Tibial nerve (tissue), 4 donors: ENCODE measurements around the gene SLC2A9. TPM values are rescaled to one million over a fixed set of nuclear protein-coding genes. Genes with fewer than 3 reads are reported as not detected.
"Not testable (repeated sequence)": the region's sequence is repeated elsewhere in the genome, so short reads cannot be mapped to it uniquely, and the experiment has no call there.

Experiments
- DNase-seq, 2 donors: peaks; one replicate each; pipeline ENCODE4 v3.0.0-alpha.2; 2019; ENCODE audit warnings: low spot score in 2 of 2
- H3K27ac ChIP-seq, 4 donors: fragments of 200-600 bp; sonication (generic) in 3 of 4; one replicate each; pipeline ENCODE4 v1.5.1; 2017 to 2019; ENCODE audit warnings: mild to moderate bottlenecking in 1 of 4
- H3K27me3 ChIP-seq, 2 donors: fragments of 200-600 bp; sonication (generic) in 1 of 2; one replicate each; pipeline versions ENCODE4 v1.5.1 to v1.6.0; 2017 to 2019
- H3K36me3 ChIP-seq, 3 donors: fragments of 200-600 bp; sonication (generic); one replicate each; pipeline ENCODE4 v1.5.1; 2018 to 2019
- H3K4me1 ChIP-seq, 4 donors: fragments of 200-600 bp; sonication (generic) in 3 of 4; one replicate each; pipeline ENCODE4 v1.5.1; 2017 to 2019
- H3K4me3 ChIP-seq, 4 donors: fragments of 200-600 bp; sonication (generic) in 3 of 4; one replicate each; pipeline ENCODE4 v1.5.1; 2017 to 2019; ENCODE audit warnings: mild to moderate bottlenecking in 1 of 4, moderate library complexity in 1 of 4
- H3K9me3 ChIP-seq, 4 donors: fragments of 200-600 bp; sonication (generic) in 3 of 4; one replicate each; pipeline ENCODE4 v1.5.1; 2017 to 2019
- EP300 ChIP-seq, 2 donors: sonication (generic); formaldehyde crosslinking; IDR thresholded peaks; one replicate each; pipeline ENCODE4 v1.6.1; 2017; ENCODE audit warnings: antibody characterized with exemption in 2 of 2, mild to moderate bottlenecking in 1 of 2
- POLR2A ChIP-seq, 2 donors: fragments of 450-650 bp; IDR thresholded peaks; one replicate each; pipeline ENCODE4 v1.6.1; 2017; ENCODE audit warnings: antibody characterized with exemption in 2 of 2, mild to moderate bottlenecking in 2 of 2, moderate library complexity in 2 of 2
- WGBS, 2 donors: methylation state at CpG; one replicate each; pipeline ENCODE4 v1.1.5; 2018; 5-methylcytosine and 5-hydroxymethylcytosine counted together
- total RNA-seq, 4 donors: library from RNA; depleted of rRNA; stranded (reverse); fragments of >200 nt; gene quantifications; one replicate each; pipeline ENCODE4 v1.1.0, GENCODE V29; 2016
- TF ChIP-seq, protein P1 (sequence below), 5 experiments: fragments of 200-600 bp in 3 of 5; fragments of 450-650 bp in 2 of 5; sonication (generic) in 3 of 5; IDR thresholded peaks; one replicate each; pipeline ENCODE4 v1.5.1; 2016 to 2019; ENCODE audit warnings: antibody characterized with exemption in 5 of 5, mild to moderate bottlenecking in 3 of 5, moderate library complexity in 2 of 5

Gene SLC2A9
- total RNA-seq, 4 donors from 2014 or later, result 2.7 to 10.7 (median 6.0) TPM

DNA sequence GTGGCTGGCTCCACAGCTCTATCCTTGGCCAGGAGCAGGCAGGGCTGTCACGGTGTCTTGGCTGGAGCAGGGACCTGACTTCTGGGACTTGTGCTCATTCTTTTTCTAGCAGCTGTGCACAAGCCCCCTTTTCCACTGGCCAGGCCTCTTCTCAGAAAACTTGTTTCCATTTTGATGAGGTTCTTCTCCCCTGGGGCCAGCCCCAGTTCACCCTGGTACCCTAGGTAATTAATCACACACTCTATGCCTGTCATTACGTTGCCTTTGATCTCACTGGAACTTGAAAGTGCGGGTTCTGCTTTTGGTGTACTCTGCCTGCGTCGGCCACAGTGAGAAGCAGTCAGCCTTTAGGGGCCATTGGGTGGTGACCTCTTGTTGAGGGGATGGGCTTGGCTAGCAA, 213.2 kb downstream of the SLC2A9 start:
- no peak for TF ChIP-seq EP300 (IDR thresholded peaks at IDR 0.05)
- no peak for TF ChIP-seq POLR2A (IDR thresholded peaks at IDR 0.05)
- TF ChIP-seq, protein P1, sequence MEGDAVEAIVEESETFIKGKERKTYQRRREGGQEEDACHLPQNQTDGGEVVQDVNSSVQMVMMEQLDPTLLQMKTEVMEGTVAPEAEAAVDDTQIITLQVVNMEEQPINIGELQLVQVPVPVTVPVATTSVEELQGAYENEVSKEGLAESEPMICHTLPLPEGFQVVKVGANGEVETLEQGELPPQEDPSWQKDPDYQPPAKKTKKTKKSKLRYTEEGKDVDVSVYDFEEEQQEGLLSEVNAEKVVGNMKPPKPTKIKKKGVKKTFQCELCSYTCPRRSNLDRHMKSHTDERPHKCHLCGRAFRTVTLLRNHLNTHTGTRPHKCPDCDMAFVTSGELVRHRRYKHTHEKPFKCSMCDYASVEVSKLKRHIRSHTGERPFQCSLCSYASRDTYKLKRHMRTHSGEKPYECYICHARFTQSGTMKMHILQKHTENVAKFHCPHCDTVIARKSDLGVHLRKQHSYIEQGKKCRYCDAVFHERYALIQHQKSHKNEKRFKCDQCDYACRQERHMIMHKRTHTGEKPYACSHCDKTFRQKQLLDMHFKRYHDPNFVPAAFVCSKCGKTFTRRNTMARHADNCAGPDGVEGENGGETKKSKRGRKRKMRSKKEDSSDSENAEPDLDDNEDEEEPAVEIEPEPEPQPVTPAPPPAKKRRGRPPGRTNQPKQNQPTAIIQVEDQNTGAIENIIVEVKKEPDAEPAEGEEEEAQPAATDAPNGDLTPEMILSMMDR (IDR thresholded peaks at IDR 0.05), result no peak
- H3K4me3 ChIP-seq, result no peak overlapping the region
- no peak for DNase-seq
- H3K9me3 ChIP-seq, result no peaks in the 10 kb centered on the region
- H3K27me3 ChIP-seq, result no peaks in the 10 kb centered on the region
- H3K4me1 ChIP-seq, result no peaks in the 10 kb centered on the region
- no peaks in the 10 kb centered on the region for H3K36me3 ChIP-seq
- WGBS, 2 donors, result 71 to 78% methylated on average over 5 of the region's 5 CpGs
- no peak overlapping the region for H3K27ac ChIP-seq

DNA sequence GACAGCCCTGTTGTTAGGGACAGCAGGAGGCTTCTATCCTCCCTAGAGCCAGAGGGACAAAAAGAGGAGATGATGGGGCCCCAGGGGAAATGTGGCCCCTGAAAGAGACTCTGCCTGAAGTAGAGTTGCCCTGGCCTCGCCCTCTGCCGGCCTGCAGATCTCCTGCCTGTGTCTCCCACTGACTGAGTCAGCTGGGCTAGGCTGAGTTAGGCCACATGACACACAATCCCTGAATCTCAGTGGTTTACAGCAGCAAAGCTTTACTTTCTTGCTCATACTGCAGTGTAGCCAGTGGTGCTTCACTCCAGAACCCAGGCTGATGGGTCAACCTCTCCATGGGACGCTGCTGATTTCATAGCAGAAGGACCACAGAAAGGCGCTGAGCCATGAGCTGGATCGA, 216.4 kb downstream of the SLC2A9 start:
- Histone ChIP-seq H3K4me1 (no peaks in the 10 kb centered on the region), H3K4me3 (no peak overlapping the region), H3K27ac (no peak overlapping the region), H3K36me3 (no peaks in the 10 kb centered on the region), H3K27me3 (no peaks in the 10 kb centered on the region), H3K9me3 (no peaks in the 10 kb centered on the region)
- TF ChIP-seq POLR2A (IDR thresholded peaks at IDR 0.05), result no peak
- TF ChIP-seq, protein P1 (IDR thresholded peaks at IDR 0.05), result no peak
- DNase-seq, result no peak
- WGBS, 2 donors, result 88 to 90% methylated on average over 5 of the region's 5 CpGs

DNA sequence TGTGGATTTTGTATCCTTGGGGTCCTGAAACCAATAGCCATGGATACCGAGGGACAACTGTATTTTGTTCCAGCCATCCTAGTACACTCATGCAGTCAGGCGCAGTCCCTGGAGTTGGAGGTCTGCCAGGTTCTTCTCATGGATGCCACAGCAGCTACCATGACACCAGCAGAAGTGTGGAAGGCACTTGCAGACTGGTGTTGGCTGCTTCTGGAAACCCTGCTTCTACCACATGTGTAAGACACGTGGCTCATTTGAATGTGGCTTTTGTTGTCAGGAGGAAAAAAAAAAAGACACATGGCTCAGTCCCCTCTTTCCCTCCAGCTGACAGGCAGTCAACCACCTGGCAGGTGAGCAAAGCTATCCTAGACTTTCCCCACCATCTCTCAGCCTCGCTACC, 220.4 kb downstream of the SLC2A9 start:
- H3K4me3 ChIP-seq, result no peak overlapping the region
- 75 to 76% methylated on average over 4 of the region's 4 CpGs for WGBS, 2 donors
- TF ChIP-seq POLR2A (IDR thresholded peaks at IDR 0.05), result no peak
- TF ChIP-seq, protein P1 (IDR thresholded peaks at IDR 0.05), result no peak
- no peak for TF ChIP-seq EP300 (IDR thresholded peaks at IDR 0.05)
- H3K4me1 ChIP-seq, result no peaks in the 10 kb centered on the region
- no peaks in the 10 kb centered on the region for H3K27me3 ChIP-seq
- H3K36me3 ChIP-seq, result no peaks in the 10 kb centered on the region
- no peaks in the 10 kb centered on the region for H3K9me3 ChIP-seq
- no peak overlapping the region for H3K27ac ChIP-seq
- DNase-seq, result no peak

DNA sequence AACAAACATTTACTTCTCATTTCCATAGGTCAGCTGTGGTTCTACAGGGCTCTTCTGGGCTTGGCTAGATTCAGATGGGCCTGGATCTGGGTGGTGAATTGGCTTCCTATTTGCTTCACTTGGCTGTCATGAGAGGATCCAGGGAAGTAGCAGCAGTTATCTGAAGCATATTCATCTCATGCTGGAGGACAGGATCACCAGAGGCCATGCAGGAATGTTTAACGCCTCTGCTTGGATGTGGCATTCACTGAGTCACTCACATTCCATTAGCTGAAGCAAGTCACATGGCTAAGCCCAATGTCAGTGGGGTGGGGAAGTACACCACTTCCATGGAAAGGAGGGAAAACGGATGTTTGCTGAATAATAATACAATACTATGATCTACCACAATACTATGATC, 224.7 kb downstream of the SLC2A9 start:
- not testable (repeated sequence) for DNase-seq, H3K4me1 ChIP-seq, H3K27ac ChIP-seq, H3K36me3 ChIP-seq, H3K27me3 ChIP-seq, H3K9me3 ChIP-seq, H3K4me3 ChIP-seq
- WGBS, 2 donors, result 40 to 48% methylated on average over 2 of the region's 2 CpGs

DNA sequence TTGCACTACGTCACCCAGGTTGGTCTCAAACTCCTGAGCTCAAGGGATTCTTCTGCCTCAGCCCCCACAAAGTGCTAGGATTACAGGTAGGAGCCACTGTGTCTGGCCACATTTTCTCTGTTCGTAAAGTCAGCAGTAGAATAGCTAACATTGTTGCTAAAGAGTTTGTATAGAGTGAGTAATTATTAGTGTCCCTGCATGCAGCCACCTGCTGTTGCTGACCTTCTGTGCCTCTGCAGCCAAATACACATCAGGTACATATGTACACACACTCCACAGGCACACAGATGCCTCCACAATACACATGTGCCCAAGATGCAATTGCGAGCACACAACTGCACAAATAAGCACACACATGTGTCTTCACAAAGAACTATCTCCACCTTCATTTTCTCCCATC, 228.9 kb downstream of the SLC2A9 start:
- Histone ChIP-seq H3K27ac (no peak overlapping the region), H3K4me3 (no peak overlapping the region), H3K27me3 (no peaks in the 10 kb centered on the region), H3K9me3 (no peaks in the 10 kb centered on the region), H3K4me1 (peaks cover 0 to 4% (median 0%) of the 10 kb centered on the region in 4 donors), H3K36me3 (no peaks in the 10 kb centered on the region)
- DNase-seq, result no peak
- 78 to 83% methylated on average over 3 of the region's 3 CpGs for WGBS, 2 donors
- TF ChIP-seq, protein P1 (IDR thresholded peaks at IDR 0.05), result no peak
- TF ChIP-seq POLR2A (IDR thresholded peaks at IDR 0.05), result no peak
- TF ChIP-seq EP300 (IDR thresholded peaks at IDR 0.05), result no peak

DNA sequence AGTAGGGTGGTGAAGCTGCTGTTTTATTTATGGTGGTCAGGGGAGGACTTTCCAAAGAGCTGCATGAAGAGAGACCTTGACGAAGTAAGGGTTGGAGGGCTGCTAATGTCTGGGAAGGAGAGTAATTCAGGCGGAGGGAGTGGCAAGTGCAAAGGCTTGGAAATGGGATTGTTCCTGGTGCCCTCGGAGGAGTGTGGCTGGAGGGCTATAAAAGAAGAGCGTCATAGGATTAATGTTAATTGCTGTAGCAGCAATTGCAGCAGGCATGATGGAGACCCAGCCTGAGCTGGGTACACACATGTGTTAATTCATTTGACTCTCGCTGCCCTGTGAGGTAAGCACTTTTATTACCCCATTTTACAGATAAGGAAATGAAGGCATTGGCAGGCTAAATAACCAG, 235.4 kb downstream of the SLC2A9 start:
- WGBS, 2 donors, result 40 to 49% methylated on average over 5 of the region's 5 CpGs
- DNase-seq, result not testable (repeated sequence)

More for the DNA sequence above, 235.4 kb downstream of the SLC2A9 start:
- not testable (repeated sequence) for H3K27ac ChIP-seq, H3K4me1 ChIP-seq, H3K4me3 ChIP-seq, H3K9me3 ChIP-seq, H3K36me3 ChIP-seq
- H3K27me3 ChIP-seq, result peaks cover 0 to 17% of the 10 kb centered on the region in 2 donors
